ENCODE results near the gene C12orf42. TPM values are rescaled to one million over a fixed set of nuclear protein-coding genes. Genes with fewer than 3 reads are reported as not detected.

The C12orf42 gene
- total RNA-seq, 2 donors from 2014 or later = not detected

DNA sequence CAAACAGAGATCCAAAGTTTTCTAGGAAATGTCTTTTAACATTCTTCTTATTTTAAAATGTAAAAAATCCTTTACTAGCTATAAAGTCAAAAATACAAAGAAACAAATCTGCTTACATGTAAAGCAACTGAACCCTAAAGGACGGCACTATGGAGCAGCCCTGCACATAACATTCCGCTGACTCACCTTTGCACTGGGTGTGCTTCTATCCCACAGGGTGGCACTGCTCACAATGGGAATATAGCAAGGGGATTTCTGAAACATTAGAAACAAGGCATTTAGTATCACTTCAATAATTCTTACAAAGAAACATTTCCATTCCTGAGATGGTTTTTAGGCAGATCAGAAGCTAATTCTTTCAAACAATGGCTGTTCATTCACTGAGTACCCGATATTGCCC lies 94.3 kb downstream of the C12orf42 start:
- Histone ChIP-seq H3K36me3 (replicated peaks in 1 of 2; ENCODE audit: insufficient read depth in 1 of 2, low read depth in 2 of 2) (no peaks in the 10 kb centered on the region), H3K9me3 (no peaks in the 10 kb centered on the region), H3K27ac (no peak overlapping the region), H3K4me3 (no peak overlapping the region), H3K27me3 (no peaks in the 10 kb centered on the region), H3K4me1 (no peaks in the 10 kb centered on the region)
- DNase-seq (no peak), ATAC-seq (no peak)
- no peak for TF ChIP-seq POLR2A (IDR thresholded peaks at IDR 0.05)
- TF ChIP-seq, protein P1, sequence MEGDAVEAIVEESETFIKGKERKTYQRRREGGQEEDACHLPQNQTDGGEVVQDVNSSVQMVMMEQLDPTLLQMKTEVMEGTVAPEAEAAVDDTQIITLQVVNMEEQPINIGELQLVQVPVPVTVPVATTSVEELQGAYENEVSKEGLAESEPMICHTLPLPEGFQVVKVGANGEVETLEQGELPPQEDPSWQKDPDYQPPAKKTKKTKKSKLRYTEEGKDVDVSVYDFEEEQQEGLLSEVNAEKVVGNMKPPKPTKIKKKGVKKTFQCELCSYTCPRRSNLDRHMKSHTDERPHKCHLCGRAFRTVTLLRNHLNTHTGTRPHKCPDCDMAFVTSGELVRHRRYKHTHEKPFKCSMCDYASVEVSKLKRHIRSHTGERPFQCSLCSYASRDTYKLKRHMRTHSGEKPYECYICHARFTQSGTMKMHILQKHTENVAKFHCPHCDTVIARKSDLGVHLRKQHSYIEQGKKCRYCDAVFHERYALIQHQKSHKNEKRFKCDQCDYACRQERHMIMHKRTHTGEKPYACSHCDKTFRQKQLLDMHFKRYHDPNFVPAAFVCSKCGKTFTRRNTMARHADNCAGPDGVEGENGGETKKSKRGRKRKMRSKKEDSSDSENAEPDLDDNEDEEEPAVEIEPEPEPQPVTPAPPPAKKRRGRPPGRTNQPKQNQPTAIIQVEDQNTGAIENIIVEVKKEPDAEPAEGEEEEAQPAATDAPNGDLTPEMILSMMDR (IDR thresholded peaks at IDR 0.05) = no peak
- WGBS, 2 donors = 66 to 74% methylated on average over 3 of the region's 3 CpGs
- intact Hi-C loops (cut with DNase I) = no loop called here

GRCh38 chr12:103399986-103400385 lies 95.8 kb downstream of the C12orf42 start:
- ATAC-seq = no peak
- 35 to 79% methylated on average over 1 of the region's 1 CpG for WGBS, 2 donors
- H3K9me3 ChIP-seq = no peaks in the 10 kb centered on the region
- H3K27me3 ChIP-seq = no peaks in the 10 kb centered on the region
- no peaks in the 10 kb centered on the region for H3K36me3 ChIP-seq (replicated peaks in 1 of 2; ENCODE audit: insufficient read depth in 1 of 2, low read depth in 2 of 2)
- no peaks in the 10 kb centered on the region for H3K4me1 ChIP-seq
- no peak overlapping the region for H3K4me3 ChIP-seq
- no peak for DNase-seq
- intact Hi-C loops (cut with DNase I) = no loop called here
- TF ChIP-seq, protein P1 (IDR thresholded peaks at IDR 0.05) = no peak
- H3K27ac ChIP-seq = no peak overlapping the region

DNA sequence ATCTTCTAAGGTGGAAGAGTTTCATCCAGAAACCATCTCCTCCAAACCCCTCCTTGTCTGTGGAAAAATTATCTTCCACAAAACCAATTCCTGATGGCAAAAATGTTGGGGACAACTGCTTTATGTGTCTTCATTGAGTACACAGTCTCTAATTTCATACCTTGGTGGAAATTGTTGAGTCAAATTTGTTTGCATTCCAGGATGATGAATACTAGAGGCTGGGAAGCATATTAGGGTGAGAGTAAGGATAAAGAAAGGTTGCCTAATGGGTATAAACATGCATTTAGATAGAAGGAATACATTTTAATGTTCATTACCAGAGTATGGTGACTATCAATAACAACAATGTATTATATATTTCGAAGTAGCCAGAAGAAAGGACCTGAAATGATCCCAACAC lies 98.2 kb downstream of the C12orf42 start:
- TF ChIP-seq, protein P1 (IDR thresholded peaks at IDR 0.05) = no peak
- no peak for TF ChIP-seq POLR2A (IDR thresholded peaks at IDR 0.05)
- Histone ChIP-seq H3K27ac (no peak overlapping the region), H3K9me3 (no peaks in the 10 kb centered on the region), H3K4me3 (no peak overlapping the region), H3K4me1 (no peaks in the 10 kb centered on the region), H3K36me3 (replicated peaks in 1 of 2; ENCODE audit: insufficient read depth in 1 of 2, low read depth in 2 of 2) (no peaks in the 10 kb centered on the region), H3K27me3 (no peaks in the 10 kb centered on the region)
- WGBS, 2 donors = 0 to 31% methylated on average over 1 of the region's 1 CpG
- ATAC-seq (no peak), DNase-seq (no peak)
- intact Hi-C loops (cut with DNase I) = no loop called here

- Histone ChIP-seq H3K4me1 (no peaks in the 10 kb centered on the region), H3K27ac (no peak overlapping the region), H3K36me3 (replicated peaks in 1 of 2; ENCODE audit: insufficient read depth in 1 of 2, low read depth in 2 of 2) (no peaks in the 10 kb centered on the region), H3K4me3 (no peak overlapping the region), H3K9me3 (no peaks in the 10 kb centered on the region), H3K27me3 (no peaks in the 10 kb centered on the region)
- DNase-seq = no peak
- intact Hi-C loops (cut with DNase I) = no loop called here
- WGBS, 2 donors = 39 to 59% methylated on average over 1 of the region's 1 CpG
- ATAC-seq = no peak
- no peak for TF ChIP-seq POLR2A (IDR thresholded peaks at IDR 0.05)
- TF ChIP-seq, protein P1 (IDR thresholded peaks at IDR 0.05) = no peak
Measured at GRCh38 chr12:103392722-103393121, 103.0 kb downstream of the C12orf42 start.

DNA sequence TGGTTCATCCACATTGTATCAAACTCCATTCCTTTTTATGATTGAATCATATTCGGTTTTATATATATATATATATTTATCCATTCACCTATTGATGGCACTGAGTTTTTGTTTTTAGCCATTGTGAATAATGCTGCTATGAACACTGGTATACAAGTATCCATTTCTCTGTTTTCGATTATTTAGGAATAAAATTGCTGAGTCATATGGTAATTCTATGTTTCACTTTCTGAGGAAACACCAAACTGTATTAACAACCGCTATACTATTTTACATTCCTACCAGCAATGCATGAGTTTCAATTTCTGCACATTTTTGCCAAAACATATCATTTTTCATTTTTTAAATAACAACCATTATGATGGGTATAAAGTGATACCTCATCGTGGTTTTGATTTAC lies 104.7 kb downstream of the C12orf42 start:
- ATAC-seq = no peak
- intact Hi-C loops (cut with DNase I) = no loop called here
- no peaks in the 10 kb centered on the region for H3K9me3 ChIP-seq
- H3K27me3 ChIP-seq = no peaks in the 10 kb centered on the region
- H3K36me3 ChIP-seq (replicated peaks in 1 of 2; ENCODE audit: insufficient read depth in 1 of 2, low read depth in 2 of 2) = no peaks in the 10 kb centered on the region
- H3K4me1 ChIP-seq = no peaks in the 10 kb centered on the region
- no peak for DNase-seq
- TF ChIP-seq, protein P1 (IDR thresholded peaks at IDR 0.05) = no peak
- no peak for TF ChIP-seq POLR2A (IDR thresholded peaks at IDR 0.05)
- no peak overlapping the region for H3K4me3 ChIP-seq
- WGBS, 2 donors = 71 to 78% methylated on average over 4 of the region's 4 CpGs
- no peak overlapping the region for H3K27ac ChIP-seq

Data from body of pancreas (tissue), 4 donors.